ENCODE data around the gene PADI2.

GRCh38 chr1:17140279-17140678 is 21.0 kb upstream of the PADI2 start:
- TF ChIP-seq CTCF (IDR thresholded peaks at IDR 0.05; ENCODE audit: low read length) (no peak), EZH2 (IDR thresholded peaks at IDR 0.05; ENCODE audit: borderline replicate concordance, low read length) (no peak)
